Islet of Langerhans (tissue), 1 donor: ENCODE data around the gene OR5A2.
"Not testable (repeated sequence)": the region's sequence is repeated elsewhere in the genome, so short reads cannot be mapped to it uniquely, and the experiment has no call there.

Experiments
- FAIRE-seq: peaks from one replicate; lab custom pipeline; 2011; peaks lifted over from hg19 to GRCh38; lab: Jason Lieb, UNC

Gene OR5A2

DNA sequence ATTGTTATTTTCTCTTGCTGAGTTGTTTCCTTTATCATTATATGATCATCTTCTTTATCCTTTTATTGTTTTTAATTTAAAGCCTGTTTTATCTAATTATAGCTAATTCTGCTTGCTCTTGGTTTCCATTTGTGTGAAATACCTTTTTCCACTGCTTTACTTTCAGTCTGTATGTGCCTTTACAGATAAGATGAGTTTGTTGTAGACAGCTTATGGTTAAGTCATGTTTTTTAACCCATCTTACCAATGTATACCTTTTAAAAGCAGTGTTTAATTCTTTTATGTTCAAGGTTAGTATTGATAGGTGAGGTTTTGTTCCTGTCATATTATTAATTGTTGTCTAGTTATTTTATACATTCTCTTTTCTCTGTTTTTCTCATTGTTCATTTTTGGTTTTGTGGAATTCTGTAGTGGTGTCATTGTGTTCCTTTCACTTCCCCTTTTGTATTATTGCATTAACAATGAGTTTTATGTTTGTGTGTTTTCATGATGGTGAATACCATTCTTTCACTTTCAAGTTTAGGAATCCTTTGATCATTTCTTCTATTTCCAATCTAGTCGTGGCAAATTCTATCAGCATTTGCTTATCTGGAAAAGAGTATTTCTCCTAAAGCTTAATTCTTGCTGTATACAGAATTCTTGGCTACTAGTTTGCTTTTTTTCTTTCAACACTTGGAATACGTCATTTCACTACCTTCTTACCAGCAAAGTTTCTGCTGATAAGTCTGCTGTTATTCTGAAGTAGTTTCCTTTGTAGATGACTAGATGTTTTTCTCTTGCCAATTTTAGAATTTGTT is 45.8 kb downstream of the OR5A2 start:
- no peak for FAIRE-seq

DNA sequence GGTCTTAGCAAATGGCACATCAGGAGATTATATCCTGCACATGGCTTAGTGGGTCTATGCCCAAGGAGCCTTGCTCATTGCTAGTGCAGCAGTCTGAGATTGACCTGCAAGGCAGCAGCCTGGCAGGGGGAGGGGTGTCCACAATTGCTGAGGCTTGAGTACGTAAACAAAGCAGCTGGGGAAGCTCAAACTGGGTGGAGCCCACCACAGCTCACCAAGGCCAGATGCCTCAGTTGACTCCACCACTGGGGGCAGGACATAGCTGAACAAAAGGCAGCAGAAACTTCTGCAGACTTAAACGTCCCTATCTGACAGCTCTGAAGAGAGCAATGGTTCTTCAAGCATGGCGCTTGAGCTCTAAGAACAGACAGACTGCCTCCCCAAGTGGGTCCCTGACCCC is 53.9 kb downstream of the OR5A2 start:
- FAIRE-seq, result not testable (repeated sequence)

DNA sequence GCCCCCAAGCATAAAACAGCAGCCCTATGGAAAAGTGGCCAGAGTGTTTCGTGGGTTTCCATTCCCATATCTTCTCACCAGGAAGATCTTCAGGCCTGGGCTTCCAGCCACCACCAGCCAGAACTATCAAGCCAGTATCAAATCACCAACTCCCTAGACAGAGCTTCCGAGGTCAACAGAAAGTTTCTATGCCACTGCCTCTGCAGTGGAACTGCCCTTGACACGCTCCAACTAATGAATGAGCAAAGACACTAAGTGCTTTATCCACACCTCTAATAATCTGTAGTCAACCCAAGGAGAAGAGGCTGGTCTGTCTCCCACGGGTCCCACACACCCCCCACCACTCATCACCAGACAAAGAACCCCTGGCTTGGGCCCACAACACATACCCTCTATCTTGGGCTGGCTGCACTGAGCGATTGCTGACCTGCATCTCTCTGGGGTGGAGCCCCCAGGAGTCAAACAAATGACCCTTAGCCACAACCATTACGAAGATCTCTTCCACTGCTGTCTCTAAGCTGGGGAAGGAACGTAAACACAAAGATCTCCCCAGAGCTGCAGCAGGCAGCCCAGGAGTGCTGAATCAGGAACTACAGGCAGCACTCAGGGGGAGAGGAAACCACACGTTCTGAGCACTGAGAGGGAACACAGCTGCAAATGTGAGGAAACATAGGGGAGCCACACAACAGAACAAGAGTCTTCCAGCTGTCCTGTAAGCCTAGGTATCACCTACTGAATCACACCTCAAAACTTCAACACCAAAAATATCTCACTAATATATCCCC is 57.8 kb downstream of the OR5A2 start:
- FAIRE-seq, result no peak
